GM18498 (cell line): ENCODE measurements around the gene CAMTA1.

Source experiments
- ATAC-seq: cut with Tn5 transposase; IDR thresholded peaks from one replicate; pipeline ENCODE4 v1.9.1; 2021; ENCODE audit warnings: mild to moderate bottlenecking, moderate library complexity; ENCODE audit not compliant: unreplicated experiment

CAMTA1 gene

GRCh38 chr1:7022058-7022457 is 236.8 kb downstream of the CAMTA1 start:
- ATAC-seq, result no peak

GRCh38 chr1:7025013-7025412 is 239.8 kb downstream of the CAMTA1 start:
- no peak for ATAC-seq

GRCh38 chr1:7026169-7026568 is 240.9 kb downstream of the CAMTA1 start:
- ATAC-seq, result no peak

GRCh38 chr1:7032992-7033391 is 247.7 kb downstream of the CAMTA1 start:
- no peak for ATAC-seq

GRCh38 chr1:7036386-7036785 is 251.1 kb downstream of the CAMTA1 start:
- ATAC-seq, result no peak

- no peak for ATAC-seq
These were observed 254.5 kb downstream of the CAMTA1 start for GRCh38 chr1:7039590-7040220.

GRCh38 chr1:7040969-7041695 is 255.9 kb downstream of the CAMTA1 start:
- ATAC-seq, result no peak

- ATAC-seq, result no peak
These were observed 257.3 kb downstream of the CAMTA1 start for GRCh38 chr1:7042322-7043190.

- ATAC-seq, result no peak
These were observed 257.9 kb downstream of the CAMTA1 start for GRCh38 chr1:7043191-7043549.

- no peak for ATAC-seq
These were observed 258.7 kb downstream of the CAMTA1 start for GRCh38 chr1:7043719-7044535.

- ATAC-seq, result no peak
These were observed 260.6 kb downstream of the CAMTA1 start for GRCh38 chr1:7045897-7046296.

- ATAC-seq, result no peak
These were observed 261.1 kb downstream of the CAMTA1 start for GRCh38 chr1:7046314-7046713.

GRCh38 chr1:7046891-7047290 is 261.6 kb downstream of the CAMTA1 start:
- no peak for ATAC-seq

- ATAC-seq, result no peak
These were observed 262.6 kb downstream of the CAMTA1 start for GRCh38 chr1:7047866-7048265.

GRCh38 chr1:7048395-7048794 is 263.1 kb downstream of the CAMTA1 start:
- ATAC-seq, result no peak

- ATAC-seq, result no peak
These were observed 264.8 kb downstream of the CAMTA1 start for GRCh38 chr1:7049913-7050625.

- no peak for ATAC-seq
These were observed 265.8 kb downstream of the CAMTA1 start for GRCh38 chr1:7050751-7051665.

- ATAC-seq, result no peak
These were observed 267.4 kb downstream of the CAMTA1 start for GRCh38 chr1:7052701-7053100.

- ATAC-seq, result no peak
These were observed 275.5 kb downstream of the CAMTA1 start for GRCh38 chr1:7060745-7061144.
